ENCODE data around the gene TGOLN2.

DNA sequence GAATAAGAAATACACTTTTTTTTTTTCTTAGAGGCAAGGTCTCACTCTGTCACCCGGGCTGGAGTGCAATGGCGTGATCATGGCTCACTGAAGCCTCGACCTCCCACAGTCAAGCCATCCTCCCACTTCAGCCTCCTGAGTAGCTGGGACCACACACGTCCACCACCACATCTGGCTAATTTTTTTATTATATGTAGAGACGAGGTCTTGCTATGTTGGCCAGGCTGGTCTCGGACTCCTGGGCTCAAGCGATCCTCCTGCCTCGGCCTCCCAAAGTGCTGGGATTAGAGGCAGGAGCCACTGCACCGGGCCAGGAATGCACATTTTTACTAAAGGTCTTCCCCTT is 2.4 kb downstream of the TGOLN2 start:
- TF ChIP-seq CTCF (IDR thresholded peaks at IDR 0.05) (no peak), POLR2A (IDR thresholded peaks at IDR 0.05) (no peak)

All from uterus (tissue), 2 donors.